ENCODE results near the gene PPP2R5C. TPM values are rescaled to one million over a fixed set of nuclear protein-coding genes. Genes with fewer than 3 reads are reported as not detected.

The PPP2R5C gene
- total RNA-seq, 1 experiment from 2014 or later = 93.0 TPM

DNA sequence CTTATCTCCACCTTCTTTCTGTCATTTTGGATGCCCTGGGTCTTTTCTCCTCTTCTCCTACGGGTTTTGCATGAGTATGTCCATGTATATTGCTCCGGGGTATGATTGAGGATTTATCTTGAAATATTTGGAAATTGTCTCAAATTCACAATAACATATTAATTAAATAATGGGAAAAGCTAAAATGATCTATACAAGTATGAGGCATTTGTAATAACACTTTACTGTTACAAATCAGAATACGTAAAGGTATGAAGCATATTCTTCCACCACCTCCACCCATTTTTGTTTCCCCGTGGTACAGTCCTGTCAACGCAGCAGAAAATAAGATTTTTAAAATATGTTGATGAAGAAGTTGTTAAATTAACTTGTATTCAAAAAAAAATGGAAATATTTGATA lies 91.3 kb downstream of the PPP2R5C start:
- Histone ChIP-seq H3K27ac (ENCODE audit: insufficient read length, low read depth, low read length) (no peak overlapping the region), H4K91ac (ENCODE audit: insufficient read length, low read depth, low read length) (no peak overlapping the region), H2AFZ (ENCODE audit: low read length) (no peak overlapping the region), H3K4ac (ENCODE audit: low read depth, low read length) (no peak overlapping the region), H3K9me3 (ENCODE audit: control insufficient read depth, low read depth, low read length) (no peaks in the 10 kb centered on the region), H3K27me3 (ENCODE audit: insufficient read depth, low read length) (no peaks in the 10 kb centered on the region), H3K4me1 (ENCODE audit: insufficient read depth, low read length) (no peaks in the 10 kb centered on the region), H3K14ac (ENCODE audit: insufficient read depth, low read length) (no peak overlapping the region), H3T11ph (ENCODE audit: low read length) (no peak overlapping the region), H3K18ac (ENCODE audit: insufficient read length, low read depth, low read length) (no peak overlapping the region), H3K9ac (ENCODE audit: extremely low read depth, insufficient read length, low read length) (no peak overlapping the region), H3K4me2 (ENCODE audit: insufficient read depth, insufficient read length, low read length) (no peak overlapping the region), H2BK120ac (ENCODE audit: low read depth, low read length, poor library complexity, severe bottlenecking) (no peak overlapping the region), H4K20me1 (ENCODE audit: control insufficient read depth, insufficient read depth, insufficient read length) (no peaks in the 10 kb centered on the region), H2BK15ac (ENCODE audit: low read depth, low read length) (no peak overlapping the region), H3K79me1 (ENCODE audit: insufficient read depth, low read depth, low read length, poor library complexity, severe bottlenecking) (peaks cover 6% of the 10 kb centered on the region), H3K56ac (ENCODE audit: insufficient read length, low read depth, low read length) (no peak overlapping the region), H2BK5ac (ENCODE audit: insufficient read length, low read length) (no peak overlapping the region), H2AK5ac (ENCODE audit: insufficient read length, low read length) (no peak overlapping the region), H4K8ac (replicated peaks; ENCODE audit: insufficient read length, low read depth, low read length) (no peak overlapping the region), H3K79me2 (ENCODE audit: insufficient read depth, low read length) (no peaks in the 10 kb centered on the region; the same call in 1 of the 2 replicates), H2BK20ac (ENCODE audit: low read depth, low read length, poor library complexity, severe bottlenecking) (no peak overlapping the region), H3K23me2 (ENCODE audit: insufficient read length, low read depth, low read length, poor library complexity, severe bottlenecking) (no peaks in the 10 kb centered on the region), H4K5ac (ENCODE audit: insufficient read length, low read depth, low read length) (no peak overlapping the region), H3K23ac (ENCODE audit: insufficient read length, low read depth, low read length) (no peak overlapping the region), H2BK12ac (ENCODE audit: insufficient read length, low read depth, low read length) (no peak overlapping the region)
- Mint-ChIP-seq H3K36me3 (ENCODE audit: insufficient read depth in 1 of 3, low read depth in 3 of 3) (peaks cover 0 to 13% (median 4%) of the 10 kb centered on the region in 3 experiments; a peak in 4 of 7 replicates), H3K4me1 (peaks cover 4 to 6% of the 10 kb centered on the region in 2 experiments; a peak in 3 of 4 replicates), H3K27ac (no peak overlapping the region), H3K9me3 (no peaks in the 10 kb centered on the region), H3K27me3 (ENCODE audit: low read depth) (no peaks in the 10 kb centered on the region), H3K4me3 (no peak overlapping the region)
- TF ChIP-seq, protein P1, sequence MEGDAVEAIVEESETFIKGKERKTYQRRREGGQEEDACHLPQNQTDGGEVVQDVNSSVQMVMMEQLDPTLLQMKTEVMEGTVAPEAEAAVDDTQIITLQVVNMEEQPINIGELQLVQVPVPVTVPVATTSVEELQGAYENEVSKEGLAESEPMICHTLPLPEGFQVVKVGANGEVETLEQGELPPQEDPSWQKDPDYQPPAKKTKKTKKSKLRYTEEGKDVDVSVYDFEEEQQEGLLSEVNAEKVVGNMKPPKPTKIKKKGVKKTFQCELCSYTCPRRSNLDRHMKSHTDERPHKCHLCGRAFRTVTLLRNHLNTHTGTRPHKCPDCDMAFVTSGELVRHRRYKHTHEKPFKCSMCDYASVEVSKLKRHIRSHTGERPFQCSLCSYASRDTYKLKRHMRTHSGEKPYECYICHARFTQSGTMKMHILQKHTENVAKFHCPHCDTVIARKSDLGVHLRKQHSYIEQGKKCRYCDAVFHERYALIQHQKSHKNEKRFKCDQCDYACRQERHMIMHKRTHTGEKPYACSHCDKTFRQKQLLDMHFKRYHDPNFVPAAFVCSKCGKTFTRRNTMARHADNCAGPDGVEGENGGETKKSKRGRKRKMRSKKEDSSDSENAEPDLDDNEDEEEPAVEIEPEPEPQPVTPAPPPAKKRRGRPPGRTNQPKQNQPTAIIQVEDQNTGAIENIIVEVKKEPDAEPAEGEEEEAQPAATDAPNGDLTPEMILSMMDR (conservative IDR thresholded peaks at IDR 0.05) = no peak
- WGBS (ENCODE audit: extremely low coverage, insufficient read length, low lambda C conversion rate) = no CpG with 5 or more reads among the region's 5 CpGs
- no peak for DNase-seq
